Amygdala (tissue), 56 donors: ENCODE results near the gene SYTL3.
"Not testable (repeated sequence)": the region's sequence is repeated elsewhere in the genome, so short reads cannot be mapped to it uniquely, and the experiment has no call there.

Source experiments
- DNase-seq, 56 donors: peaks; one replicate each; lab custom pipeline; 2025; lab: John Stamatoyannopoulos, UW

The SYTL3 gene, protein sequence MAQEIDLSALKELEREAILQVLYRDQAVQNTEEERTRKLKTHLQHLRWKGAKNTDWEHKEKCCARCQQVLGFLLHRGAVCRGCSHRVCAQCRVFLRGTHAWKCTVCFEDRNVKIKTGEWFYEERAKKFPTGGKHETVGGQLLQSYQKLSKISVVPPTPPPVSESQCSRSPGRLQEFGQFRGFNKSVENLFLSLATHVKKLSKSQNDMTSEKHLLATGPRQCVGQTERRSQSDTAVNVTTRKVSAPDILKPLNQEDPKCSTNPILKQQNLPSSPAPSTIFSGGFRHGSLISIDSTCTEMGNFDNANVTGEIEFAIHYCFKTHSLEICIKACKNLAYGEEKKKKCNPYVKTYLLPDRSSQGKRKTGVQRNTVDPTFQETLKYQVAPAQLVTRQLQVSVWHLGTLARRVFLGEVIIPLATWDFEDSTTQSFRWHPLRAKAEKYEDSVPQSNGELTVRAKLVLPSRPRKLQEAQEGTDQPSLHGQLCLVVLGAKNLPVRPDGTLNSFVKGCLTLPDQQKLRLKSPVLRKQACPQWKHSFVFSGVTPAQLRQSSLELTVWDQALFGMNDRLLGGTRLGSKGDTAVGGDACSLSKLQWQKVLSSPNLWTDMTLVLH

DNA sequence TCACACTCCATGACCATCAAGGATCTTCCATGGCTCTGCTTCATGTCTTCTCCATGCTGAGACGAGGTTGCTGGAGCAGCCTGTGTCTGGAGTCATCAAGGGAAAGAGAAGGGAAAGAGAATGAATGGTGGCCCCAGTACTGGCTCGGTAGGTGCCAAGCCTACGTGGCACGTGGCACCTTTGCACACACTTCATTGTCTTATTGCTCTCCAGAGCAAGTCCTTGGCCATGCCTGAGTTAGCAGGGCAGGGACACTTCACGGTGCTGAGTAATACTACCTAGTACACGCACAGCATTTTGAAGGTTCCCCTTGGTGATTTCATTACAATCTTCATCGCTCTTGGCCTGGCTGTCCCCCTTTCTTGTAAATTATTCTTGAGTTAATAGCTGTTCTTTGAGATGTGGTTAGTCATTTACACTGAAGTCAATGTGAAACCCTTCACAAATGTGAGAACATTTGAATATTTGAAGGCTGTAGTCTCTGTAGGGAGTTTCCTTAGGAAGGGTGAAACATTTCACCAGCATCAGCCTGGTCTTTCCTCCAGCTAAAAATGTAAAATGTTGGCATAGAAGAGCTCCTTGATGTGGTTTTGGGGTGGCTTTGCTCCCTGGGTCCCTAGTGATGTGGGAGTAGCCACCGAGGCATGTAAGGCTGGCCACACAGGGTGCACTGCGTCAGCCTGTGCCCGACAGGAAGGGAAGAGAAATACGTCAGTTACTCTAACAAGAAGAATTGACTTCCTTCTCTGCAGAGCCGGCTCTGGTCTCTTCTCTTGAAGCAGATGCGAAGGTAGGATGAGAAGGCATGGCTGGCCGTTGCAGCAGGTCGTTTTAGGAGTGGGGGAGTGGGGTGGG, at the start of gene SYTL3:
Gene SYTL3 (plus strand): TSS at position 766 of the 855 bp plus-strand sequence. CDS start 13,215 bp downstream, outside the sequence.
- DNase-seq, result peak in 19 of 56 donors; percentile 3 to 49 (median 21)

DNA sequence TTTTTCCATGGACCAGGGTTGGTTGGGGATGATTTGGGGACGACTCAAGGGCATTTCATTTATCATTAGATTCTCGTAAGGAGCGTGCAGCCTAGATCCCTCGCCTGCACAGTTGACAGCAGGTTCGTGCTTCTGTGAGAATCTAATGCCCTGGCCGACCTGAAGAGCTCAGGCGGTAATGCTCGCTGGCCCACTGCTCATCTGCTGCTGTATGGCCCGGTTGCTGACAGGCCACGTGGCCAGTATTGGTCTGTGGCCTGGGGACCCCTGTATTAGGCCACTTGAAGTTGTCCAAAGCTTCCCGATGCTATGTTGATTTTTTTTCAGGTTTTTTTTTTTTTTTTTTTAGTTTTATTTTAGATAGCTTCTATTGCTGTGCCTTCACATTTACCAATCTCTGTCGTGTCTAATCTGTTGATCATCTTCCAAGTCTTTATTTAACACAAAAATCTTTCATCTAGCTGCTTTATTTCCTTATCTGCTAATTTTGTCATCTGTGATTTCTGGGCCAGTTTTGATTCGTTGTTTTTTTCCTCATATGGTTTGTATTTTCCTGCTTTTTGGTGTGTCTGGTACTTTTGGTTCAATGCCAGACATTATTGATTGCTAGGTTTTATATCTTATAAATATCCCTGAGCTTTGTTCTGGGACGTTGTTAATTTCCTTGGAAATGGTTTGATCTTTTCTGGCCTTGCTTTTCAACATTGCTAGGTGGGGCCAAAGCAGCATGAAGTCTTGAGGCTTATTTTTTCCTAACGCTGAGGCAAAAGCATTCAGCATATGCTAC, 46.4 kb upstream of the SYTL3 start:
- no peak for DNase-seq

DNA sequence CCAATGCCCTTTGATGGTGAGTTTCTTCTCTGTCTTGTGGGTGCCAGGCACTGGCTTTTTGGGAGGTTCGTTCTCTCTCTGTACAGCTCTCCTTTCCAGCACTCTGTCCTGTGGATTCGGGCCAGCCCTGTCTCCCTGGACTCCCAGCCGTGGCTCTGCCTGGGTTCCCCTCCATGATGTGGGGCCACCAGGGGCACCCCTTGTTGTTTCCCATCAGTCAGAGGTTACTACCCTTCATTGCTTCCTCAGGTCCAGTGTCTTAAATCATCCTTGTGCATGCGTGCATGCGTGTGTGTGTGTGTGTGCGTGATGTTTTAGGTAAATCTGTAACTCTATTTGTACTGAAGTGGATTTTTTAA, 45.8 kb upstream of the SYTL3 start:
- DNase-seq, result no peak

DNA sequence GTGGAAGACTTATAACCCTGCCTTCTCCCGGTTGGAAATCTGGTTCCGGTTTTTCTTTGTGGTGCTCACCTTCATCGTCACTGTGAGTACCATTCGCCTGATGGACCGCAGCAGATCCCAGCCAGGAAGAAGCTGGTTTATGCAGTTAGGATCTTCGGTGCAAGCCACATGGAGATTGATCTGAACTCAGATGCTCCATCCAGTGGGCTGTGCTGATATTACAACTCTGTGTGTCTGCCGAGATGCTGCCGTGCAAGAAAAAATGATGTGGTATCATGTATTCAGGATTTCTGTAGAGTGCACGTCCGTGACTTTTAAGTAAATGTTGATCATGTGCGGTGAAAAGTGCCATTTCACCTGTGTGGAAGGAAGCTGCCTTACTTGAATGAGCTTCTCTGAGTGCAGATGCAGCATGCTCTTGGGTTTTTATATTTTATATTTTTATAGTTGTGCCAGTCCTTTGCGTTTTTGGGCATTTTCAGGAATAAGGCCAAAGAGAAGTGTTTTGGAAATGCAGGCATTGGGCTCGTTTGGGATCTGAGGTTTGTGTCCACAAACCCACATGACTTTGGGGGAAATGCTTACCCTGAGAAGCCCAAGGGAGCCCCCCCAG, 44.5 kb upstream of the SYTL3 start:
- DNase-seq, result peak in 41 of 56 donors; percentile 5 to 82 (median 35)

DNA sequence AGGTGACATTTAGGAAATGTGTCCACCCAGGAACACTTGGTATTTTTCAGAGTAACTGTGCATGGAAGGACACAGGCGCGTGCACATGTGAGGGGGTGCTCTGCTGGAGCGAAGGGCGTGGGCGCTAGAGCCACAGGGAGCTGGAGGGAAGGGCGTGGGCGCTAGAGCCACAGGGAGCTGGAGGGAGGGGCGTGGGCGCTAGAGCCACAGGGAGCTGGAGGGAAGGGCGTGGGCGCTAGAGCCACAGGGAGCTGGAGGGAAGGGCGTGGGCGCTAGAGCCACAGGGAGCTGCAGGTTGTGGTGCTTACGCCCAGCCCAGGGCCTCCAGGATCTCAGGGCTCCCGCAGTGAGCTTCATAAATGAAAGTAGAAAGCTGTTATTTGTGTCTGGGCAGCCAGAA, 43.8 kb upstream of the SYTL3 start:
- DNase-seq, result not testable (repeated sequence)

DNA sequence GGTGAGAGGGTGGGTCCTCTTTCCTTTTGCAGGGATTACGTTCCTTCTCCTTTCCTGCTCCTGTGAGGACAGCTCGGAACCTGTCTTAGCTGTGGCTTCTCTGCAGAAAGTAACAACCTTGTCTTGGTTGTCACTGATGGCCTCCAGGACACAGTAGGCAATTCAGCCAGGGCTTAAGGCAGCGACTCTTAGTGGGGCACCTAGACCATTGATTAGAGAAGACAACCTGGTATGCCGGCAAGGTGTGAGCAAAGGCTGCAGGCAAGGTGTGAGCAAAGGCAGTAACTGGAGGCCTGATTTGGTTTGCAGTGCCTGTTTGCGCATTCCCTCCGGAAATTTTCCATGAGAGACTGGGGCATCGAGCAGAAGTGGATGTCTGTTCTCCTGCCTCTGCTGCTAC, 42.9 kb upstream of the SYTL3 start:
- no peak for DNase-seq

DNA sequence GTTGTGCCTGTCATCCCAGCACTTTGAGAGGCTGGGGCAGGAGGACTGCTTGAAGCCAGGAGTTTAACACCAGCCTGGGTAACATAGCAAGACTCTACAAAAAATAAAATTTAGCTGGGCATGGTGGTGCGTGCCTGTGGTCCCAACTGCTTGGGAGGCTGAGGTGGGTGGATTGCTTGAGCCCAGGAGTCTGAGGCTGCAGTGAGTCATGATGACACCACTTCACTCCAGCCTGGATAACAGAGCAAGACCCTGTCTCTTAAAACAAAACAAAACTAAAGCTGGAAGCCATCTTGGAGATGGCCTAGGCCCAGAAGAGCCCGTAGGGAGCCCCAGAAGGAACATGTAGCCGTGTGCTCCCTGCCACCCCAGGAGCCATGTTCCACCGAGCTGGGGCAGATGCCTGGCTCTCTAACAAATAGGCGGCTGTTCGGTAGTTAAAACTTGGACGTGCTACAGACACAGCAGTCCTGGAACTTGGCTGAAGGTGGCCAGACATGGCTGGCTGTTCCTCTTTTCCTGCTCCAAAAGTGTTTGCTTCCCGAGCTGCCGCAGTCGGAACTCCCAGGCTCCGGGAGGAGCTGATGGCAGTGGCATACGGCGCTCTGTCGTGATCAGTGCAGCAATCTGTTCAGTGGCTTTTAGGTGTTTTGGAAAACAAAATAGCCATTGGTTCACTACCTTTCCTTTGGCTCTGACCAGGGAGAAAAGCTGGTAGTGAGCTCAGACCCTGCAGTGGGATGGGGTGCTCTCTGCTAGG, 42.3 kb upstream of the SYTL3 start:
- no peak for DNase-seq

DNA sequence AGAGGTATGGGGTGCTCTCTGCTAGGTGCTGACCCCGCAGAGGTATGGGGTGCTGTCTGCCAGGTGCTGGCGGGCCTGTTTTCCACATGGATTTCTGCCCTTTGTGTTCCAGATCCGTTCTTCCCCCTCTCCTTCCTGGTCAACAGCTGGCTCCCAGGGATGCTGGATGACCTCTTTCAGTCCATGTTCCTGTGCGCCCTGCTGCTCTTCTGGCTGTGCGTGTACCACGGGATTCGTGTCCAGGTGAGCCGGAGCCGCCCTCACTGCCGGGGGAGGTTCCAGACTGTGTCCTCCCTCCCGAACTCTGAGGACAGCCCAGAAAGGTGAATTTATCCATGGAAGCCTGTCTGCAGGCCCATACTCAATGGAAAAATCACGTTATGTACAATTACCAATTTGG, 41.6 kb upstream of the SYTL3 start:
- DNase-seq, result no peak

DNA sequence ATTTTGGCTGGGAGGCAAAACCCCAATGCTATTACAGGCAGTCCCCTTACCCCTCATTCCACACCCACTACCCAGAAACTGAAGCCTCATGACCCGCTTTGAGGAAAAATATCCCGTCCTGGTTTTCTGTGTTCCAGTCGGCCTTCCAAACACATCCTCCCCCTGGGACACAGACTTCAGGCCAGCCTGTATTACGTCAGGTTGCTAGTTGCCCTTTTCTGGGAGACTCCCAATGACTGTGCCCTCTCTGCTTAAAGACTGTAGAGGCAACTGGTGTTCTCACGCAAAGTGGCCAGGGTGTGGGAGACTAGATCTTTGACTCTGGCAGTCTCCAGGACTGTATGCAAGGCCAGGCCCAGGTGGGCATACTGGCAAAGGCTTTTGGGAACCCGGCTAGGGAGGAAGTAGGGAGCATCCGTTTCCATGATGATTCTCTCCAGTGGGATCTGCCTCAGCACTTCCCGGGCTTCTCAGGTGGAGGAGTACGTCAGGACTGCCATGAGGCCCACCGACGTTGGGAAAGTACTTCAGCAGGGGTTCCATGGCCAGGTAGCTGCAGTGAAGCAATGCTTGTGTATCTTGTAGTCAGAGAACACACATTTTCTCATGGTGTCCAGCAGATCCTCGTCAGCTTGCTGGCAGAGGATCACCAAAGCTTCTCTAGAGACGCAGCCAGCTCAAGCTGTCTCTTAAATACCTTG, 40.2 kb upstream of the SYTL3 start:
- DNase-seq, result no peak

DNA sequence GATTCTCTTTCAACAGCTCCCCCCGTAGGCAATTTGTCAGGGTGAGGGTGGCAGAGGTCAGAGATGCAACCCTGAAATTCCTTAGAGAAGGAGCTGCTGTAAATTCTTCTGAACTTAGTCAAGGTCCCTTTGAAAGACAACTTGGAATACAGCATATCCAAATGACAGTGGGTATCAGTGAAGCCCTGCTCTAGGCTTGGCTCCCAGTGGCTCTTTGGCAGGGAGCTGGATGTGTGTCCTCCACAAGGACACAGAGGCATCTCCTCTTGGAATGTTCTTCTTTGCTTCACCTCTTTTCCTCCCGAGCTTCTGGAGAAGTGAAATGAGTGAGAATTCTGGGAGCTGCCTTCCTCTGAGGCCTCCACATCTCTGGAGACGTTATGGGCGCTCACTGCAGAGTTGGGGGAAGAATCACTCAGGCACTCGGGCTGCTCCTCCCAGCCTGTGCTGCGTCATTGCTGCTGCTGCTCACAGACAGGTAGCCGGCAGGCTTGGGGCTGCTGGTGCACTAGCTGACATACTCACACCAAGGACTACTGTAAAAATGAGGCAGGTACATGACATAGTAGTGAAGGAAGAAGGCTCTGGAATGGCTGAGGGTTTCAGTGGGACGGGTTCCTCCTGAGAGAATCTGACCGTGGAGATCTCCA, 39.4 kb upstream of the SYTL3 start:
- DNase-seq, result no peak

DNA sequence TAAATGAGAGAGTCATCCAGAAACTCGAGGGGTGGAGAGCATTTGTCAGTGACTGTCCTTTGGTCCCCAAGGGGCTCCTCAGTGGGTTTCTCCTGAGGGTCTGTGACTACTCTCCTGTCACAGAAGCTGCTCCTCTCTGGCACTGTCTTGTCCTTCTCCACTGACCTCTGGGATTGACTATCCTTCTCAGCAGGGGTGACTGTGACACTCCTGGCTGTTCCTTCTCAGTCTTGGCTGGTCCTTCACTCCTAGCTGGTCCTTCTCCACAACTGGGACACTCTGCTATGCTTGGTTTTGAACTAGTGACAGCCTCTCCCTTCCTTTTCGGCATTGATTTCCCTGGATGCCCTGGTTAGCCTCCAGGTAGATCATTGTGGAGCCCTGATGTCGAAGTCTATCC, 38.8 kb upstream of the SYTL3 start:
- DNase-seq, result no peak

DNA sequence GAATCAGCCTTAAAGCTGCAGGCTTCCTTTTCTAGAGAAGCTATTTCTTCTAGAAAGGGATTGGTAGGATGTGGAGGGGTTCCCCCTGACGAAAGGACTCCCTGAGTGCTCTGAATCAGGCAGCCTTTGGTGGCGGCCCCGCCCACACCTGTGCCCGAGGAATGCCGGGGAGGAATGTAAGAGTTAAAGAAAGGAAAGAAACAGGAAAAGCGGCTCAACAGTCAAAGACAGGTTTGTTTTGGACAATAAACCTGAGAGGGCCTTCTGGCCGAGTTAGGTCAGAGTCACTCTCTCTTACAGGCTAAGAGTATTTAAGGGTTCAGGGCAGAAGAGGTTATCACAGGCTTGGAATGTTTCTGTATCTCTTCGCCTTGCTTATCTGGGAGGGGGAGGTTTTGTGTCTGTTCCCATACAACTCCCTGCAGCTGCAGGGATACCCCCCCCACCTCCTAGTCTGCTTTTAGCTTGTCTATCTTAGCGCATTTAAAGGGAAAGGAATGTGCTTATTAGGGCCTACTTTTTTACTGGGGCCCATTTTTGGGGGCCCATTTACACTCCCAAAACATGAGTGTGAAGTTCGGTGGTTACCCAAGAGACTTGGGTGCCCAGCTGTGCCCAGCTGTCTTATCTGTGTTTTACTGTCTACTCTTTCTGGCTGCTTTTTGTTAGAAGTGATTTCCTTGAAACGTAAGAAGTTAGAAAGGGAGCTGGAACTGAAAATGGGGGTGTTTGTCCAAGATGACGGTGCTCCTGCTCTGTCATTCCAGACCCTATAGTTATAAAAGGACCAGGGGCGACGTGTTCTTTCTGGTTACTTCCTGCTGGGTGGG, 38.1 kb upstream of the SYTL3 start:
- no peak for DNase-seq

DNA sequence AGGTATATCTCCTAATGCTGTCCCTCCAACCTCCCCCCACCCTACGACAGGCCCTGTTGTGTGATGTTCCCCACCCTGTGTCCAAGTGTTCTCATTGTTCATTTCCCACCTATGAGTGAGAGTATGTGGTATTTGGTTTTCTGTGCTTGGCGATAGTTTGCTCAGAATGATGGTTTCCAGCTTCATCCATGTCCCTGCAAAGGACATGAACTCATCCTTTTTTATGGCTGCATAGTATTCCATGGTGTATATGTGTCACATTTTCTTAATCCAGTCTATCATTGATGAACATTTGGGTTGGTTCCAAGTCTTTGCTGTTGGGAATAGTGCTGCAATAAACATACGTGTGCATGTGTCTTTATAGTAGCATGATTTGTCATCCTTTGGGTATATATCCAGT, 35.2 kb upstream of the SYTL3 start:
- not testable (repeated sequence) for DNase-seq

DNA sequence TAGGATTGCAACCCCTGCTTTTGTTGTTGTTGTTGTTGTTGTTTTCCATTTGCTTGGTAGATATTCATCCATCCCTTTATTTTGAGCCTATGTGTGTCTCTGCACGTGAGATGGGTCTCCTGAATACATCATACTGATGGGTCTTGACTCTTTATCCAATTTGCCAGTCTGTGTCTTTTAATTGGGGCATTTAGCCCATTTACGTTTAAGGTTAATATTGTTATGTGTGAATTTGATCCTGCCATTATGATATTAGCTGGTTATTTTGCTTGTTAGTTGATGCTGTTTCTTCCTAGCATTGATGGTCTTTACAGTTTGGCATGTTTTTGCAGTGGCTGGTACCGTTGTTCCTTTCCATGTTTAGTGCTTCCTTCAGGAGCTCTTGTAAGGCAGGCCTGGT, 31.6 kb upstream of the SYTL3 start:
- not testable (repeated sequence) for DNase-seq

DNA sequence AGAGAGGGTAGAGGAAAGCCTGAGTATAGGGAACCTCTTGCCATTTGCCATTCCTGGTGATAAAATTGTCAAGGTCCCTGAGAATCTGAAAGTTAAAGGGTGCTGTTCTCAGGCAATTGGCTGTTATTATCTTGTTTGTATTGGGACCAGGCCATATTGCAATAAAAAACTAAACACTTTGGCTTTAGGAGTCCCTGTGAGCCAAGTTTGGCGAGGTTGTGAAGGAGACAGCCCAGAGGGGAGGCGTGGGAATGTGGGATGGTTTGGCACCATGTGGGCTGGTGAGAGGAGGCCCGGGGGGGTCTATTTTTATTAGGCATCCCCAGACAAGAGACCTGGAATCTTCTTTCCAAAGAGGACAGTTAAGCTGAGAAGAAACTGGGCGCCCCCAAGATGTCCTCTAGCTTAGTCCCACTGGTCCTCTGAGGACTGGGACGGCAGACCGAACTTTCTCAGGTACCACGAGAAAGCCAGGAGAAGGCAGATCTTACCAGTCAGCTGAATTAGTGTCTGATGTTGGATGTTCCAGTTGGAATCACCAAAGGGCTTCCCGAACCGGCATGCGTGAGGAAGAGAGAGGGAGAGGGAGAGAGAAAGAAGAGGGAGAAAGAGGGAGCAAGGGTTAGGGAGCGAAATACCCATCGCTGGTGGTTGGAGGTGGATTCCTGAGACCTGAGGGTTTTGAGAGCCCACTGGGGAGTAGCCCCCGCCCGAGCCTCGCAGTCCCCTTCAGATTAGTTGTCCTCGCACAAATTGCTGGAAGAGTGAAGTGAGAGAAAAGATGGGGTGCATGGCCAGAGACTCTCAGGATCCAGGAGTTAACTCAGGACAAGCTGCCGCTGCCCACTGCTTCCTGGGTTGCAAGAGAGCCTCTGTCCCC, 29.7 kb upstream of the SYTL3 start:
- no peak for DNase-seq
